IPS-18a (cell line): ENCODE measurements around the gene LIN28A.

Experiments
- H3K27ac ChIP-seq: one replicate; pipeline ENCODE4 v1.5.1; 2013; ENCODE audit warnings: low read length
- H3K27me3 ChIP-seq: one replicate; pipeline ENCODE4 v1.6.1; 2013; ENCODE audit warnings: mild to moderate bottlenecking, low read length; ENCODE audit not compliant: control insufficient read depth, insufficient read depth
- H3K36me3 ChIP-seq: one replicate; pipeline ENCODE4 v1.6.1; 2013; ENCODE audit warnings: low read depth, low read length; ENCODE audit not compliant: control insufficient read depth
- H3K4me1 ChIP-seq: one replicate; pipeline ENCODE4 v1.6.1; 2013; ENCODE audit warnings: low read depth, low read length; ENCODE audit not compliant: control insufficient read depth
- H3K4me3 ChIP-seq: one replicate; pipeline ENCODE4 v1.5.1; 2013; ENCODE audit warnings: low read length
- H3K9ac ChIP-seq: one replicate; pipeline ENCODE4 v1.6.1; 2013; ENCODE audit warnings: mild to moderate bottlenecking, low read length, moderate library complexity
- H3K9me3 ChIP-seq: one replicate; pipeline ENCODE4 v1.6.1; 2013; ENCODE audit warnings: low read depth, low read length; ENCODE audit not compliant: control insufficient read depth

LIN28A gene

DNA sequence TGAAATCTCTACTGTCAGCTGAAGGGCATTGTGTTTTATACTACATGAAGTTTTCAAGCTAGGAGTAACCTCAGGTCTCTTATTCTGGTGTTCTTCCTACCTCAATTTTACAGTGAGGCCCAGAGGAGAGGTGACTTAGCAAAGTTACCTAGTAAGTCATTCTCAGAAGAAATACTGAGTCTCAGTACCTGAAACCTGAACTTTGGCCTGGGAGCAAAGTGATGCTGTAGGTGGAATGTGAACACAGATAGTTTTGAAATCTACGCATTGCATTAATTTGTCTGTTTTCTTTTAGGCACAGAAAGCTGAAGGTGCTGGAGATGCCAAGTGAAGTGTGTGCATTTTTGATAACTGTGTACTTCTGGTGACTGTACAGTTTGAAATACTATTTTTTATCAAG, 64.2 kb downstream of the LIN28A start:
- H3K4me3 ChIP-seq = no peak overlapping the region
- no peaks in the 10 kb centered on the region for H3K9me3 ChIP-seq
- peaks cover 47% of the 10 kb centered on the region for H3K36me3 ChIP-seq
- peaks cover 6% of the 10 kb centered on the region for H3K27me3 ChIP-seq
- no peak overlapping the region for H3K27ac ChIP-seq
- peaks cover 19% of the 10 kb centered on the region for H3K4me1 ChIP-seq
- no peak overlapping the region for H3K9ac ChIP-seq

DNA sequence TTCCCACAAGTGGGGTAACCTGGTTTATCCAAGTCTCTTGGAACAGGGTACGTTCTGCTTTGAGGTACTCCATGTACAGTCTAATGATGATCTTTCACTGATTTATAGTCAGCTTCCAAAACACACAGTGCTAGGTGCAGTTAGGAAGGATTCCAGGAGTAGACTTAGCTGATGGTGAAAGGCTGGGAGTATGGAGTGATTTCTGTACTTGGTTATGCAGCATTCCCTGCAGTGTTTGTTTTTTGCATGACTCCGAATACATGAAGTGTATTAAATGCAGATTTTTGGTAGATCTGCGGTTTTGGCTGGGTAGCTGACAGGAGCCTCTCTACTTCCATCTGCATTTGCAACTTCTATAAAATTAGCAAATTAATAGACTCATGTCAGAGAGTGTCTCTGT, 65.4 kb downstream of the LIN28A start:
- Histone ChIP-seq H3K36me3 (peaks cover 47% of the 10 kb centered on the region), H3K4me1 (peaks cover 13% of the 10 kb centered on the region), H3K9ac (no peak overlapping the region), H3K4me3 (no peak overlapping the region), H3K27me3 (peaks cover 1% of the 10 kb centered on the region), H3K9me3 (no peaks in the 10 kb centered on the region), H3K27ac (no peak overlapping the region)

DNA sequence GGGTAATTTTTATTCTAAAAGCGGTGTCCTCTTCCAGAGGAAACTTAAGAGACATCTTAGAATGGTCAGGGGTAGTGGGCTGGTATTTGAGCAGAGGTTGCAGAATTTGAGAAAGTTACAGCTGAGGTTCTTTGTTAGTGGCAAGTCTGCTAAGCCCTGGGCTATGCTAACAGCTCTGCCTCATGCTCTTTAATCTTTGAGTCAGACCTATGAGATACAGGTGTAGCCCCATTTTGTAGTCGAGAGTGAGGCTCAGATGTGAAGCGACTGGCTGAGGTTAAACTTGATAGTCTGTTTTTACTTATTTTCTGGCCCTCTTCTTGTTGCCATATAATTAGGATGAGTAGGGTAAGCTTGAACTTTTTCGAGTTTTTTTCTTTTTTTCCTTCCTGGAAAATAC, 66.3 kb downstream of the LIN28A start:
- Histone ChIP-seq H3K4me3 (no peak overlapping the region), H3K27me3 (no peaks in the 10 kb centered on the region), H3K9me3 (no peaks in the 10 kb centered on the region), H3K27ac (no peak overlapping the region), H3K4me1 (peaks cover 7% of the 10 kb centered on the region), H3K9ac (no peak overlapping the region), H3K36me3 (peaks cover 47% of the 10 kb centered on the region)

DNA sequence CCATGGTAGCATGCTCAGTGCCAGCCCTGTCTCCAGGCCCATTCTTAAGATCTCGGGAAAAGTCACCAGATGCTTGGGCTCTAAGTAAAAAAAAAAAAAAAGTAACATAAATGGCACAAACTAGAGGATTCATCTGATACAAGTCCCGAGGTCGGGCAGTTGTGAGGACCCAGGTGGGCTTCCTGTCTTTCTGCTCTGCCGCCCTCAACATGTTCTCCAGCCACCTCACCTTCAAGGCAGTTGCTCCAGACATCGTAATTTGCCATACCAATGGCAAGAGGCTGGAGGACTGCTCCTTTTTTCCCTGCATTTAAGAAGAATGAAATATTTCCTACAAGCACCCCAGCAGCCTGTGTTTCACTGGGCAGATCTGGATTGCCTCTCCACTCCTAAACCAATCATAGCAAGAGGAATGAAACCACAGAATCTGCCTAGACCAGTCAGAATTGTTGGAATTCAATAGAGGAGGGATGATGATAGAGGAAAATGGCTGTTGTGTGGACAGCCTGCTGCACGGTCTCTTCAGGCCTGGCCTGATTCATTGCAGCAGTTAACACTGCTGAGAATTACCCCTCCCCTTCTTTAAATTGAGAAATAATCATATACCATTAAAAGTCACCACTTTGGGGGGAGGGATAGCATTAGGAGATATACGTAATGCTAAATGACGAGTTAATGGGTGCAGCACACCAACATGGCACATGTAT, 67.0 kb downstream of the LIN28A start:
- Histone ChIP-seq H3K36me3 (peaks cover 47% of the 10 kb centered on the region), H3K27ac (no peak overlapping the region), H3K27me3 (no peaks in the 10 kb centered on the region), H3K9me3 (no peaks in the 10 kb centered on the region), H3K4me1 (peaks cover 7% of the 10 kb centered on the region), H3K4me3 (no peak overlapping the region), H3K9ac (no peak overlapping the region)

DNA sequence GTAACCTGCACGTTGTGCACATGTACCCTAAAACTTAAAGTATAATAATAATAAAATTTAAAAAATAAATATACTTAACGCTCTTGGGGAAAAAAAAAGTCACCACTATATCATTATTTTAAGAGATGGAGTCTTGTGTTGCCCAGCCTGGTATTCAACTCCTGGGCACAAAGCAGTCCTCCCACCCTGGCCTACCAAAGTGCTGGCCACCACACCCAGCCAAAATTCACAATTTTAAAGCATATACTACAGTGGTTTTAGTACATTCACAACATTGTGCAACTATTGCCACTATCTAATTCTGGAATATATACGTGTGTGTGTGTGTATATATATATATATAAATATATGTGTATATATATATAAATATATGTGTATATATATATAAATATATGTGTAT, 67.5 kb downstream of the LIN28A start:
- peaks cover 7% of the 10 kb centered on the region for H3K4me1 ChIP-seq
- H3K9ac ChIP-seq = no peak overlapping the region
- no peaks in the 10 kb centered on the region for H3K27me3 ChIP-seq
- H3K27ac ChIP-seq = no peak overlapping the region
- H3K4me3 ChIP-seq = no peak overlapping the region
- no peaks in the 10 kb centered on the region for H3K9me3 ChIP-seq
- H3K36me3 ChIP-seq = peaks cover 46% of the 10 kb centered on the region

DNA sequence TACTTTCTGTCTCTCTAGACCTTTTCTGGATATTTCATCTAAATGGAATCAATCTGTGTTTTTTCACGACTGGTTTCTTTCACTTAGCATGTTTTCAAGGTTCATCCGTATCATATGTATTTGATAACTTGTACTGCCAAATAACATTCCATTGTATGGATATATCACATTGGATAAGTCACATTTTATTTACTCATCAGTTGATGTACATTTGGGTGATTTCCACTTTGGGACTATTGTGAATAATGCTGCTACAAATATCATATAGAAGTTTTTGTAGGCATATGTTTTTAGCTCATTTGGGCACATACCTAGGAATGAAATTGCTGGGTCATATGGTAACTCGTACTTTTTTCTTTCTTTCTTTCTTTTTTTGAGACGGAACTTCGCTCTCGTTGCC, 68.4 kb downstream of the LIN28A start:
- H3K36me3 ChIP-seq = peaks cover 37% of the 10 kb centered on the region
- H3K9me3 ChIP-seq = no peaks in the 10 kb centered on the region
- no peak overlapping the region for H3K9ac ChIP-seq
- no peak overlapping the region for H3K27ac ChIP-seq
- H3K4me3 ChIP-seq = no peak overlapping the region
- no peaks in the 10 kb centered on the region for H3K27me3 ChIP-seq
- H3K4me1 ChIP-seq = no peaks in the 10 kb centered on the region
